ENCODE measurements around the gene POLD3.

POLD3 gene

DNA sequence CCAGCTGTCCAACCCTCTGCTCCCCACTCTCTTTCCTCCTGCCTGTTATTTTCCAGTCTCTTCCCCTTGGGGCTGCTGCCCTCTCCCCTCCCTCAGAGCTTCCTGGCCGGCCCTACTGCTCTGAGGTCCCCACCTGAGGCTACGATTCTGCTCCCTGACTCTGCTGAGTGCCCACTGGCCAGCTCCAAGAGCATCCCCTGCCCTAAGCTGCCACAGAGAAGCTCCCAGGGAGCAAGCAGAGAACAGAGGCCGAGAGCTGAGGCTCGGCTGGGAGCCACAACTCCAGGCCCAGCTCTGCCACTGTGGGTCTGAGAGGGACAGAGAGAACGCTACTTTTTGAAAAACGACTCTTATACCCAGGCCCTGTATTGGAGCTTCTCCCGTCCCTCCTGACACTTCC is 77.8 kb downstream of the POLD3 start:
- no peaks in the 10 kb centered on the region for H3K36me3 ChIP-seq (ENCODE audit: insufficient read depth, low read length)
- TF ChIP-seq, protein P1, sequence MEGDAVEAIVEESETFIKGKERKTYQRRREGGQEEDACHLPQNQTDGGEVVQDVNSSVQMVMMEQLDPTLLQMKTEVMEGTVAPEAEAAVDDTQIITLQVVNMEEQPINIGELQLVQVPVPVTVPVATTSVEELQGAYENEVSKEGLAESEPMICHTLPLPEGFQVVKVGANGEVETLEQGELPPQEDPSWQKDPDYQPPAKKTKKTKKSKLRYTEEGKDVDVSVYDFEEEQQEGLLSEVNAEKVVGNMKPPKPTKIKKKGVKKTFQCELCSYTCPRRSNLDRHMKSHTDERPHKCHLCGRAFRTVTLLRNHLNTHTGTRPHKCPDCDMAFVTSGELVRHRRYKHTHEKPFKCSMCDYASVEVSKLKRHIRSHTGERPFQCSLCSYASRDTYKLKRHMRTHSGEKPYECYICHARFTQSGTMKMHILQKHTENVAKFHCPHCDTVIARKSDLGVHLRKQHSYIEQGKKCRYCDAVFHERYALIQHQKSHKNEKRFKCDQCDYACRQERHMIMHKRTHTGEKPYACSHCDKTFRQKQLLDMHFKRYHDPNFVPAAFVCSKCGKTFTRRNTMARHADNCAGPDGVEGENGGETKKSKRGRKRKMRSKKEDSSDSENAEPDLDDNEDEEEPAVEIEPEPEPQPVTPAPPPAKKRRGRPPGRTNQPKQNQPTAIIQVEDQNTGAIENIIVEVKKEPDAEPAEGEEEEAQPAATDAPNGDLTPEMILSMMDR (IDR thresholded peaks at IDR 0.05; ENCODE audit: borderline replicate concordance, extremely low read depth, low read length, poor library complexity, severe bottlenecking), result no peak
- TF ChIP-seq EZH2 (IDR thresholded peaks at IDR 0.05; ENCODE audit: borderline replicate concordance, low read depth, low read length, severe bottlenecking), result no peak
- DNase-seq, result no peak
- no peaks in the 10 kb centered on the region for H3K79me2 ChIP-seq (ENCODE audit: insufficient read depth, low read length)
- no peak overlapping the region for H3K27ac ChIP-seq (ENCODE audit: low read length)
- no peaks in the 10 kb centered on the region for H3K4me1 ChIP-seq (ENCODE audit: insufficient read depth, low read length)
- H3K4me3 ChIP-seq (ENCODE audit: low read depth in 1 of 2, low read length in 2 of 2), result no peak overlapping the region
- H3K9me3 ChIP-seq (ENCODE audit: insufficient read depth, low read length, severe bottlenecking), result no peaks in the 10 kb centered on the region
- no peak overlapping the region for H3K9ac ChIP-seq (ENCODE audit: low read depth, low read length)
- no peak overlapping the region for H2AFZ ChIP-seq (ENCODE audit: low read depth, low read length)
- no peaks in the 10 kb centered on the region for H4K20me1 ChIP-seq (ENCODE audit: insufficient read depth, low read length)
- no peak overlapping the region for H3K4me2 ChIP-seq (ENCODE audit: insufficient read depth, low read length)
- no peaks in the 10 kb centered on the region for H3K27me3 ChIP-seq (ENCODE audit: insufficient read depth, low read length, poor library complexity)
- ATAC-seq (ENCODE audit: insufficient read depth, low read depth), result no peak

DNA sequence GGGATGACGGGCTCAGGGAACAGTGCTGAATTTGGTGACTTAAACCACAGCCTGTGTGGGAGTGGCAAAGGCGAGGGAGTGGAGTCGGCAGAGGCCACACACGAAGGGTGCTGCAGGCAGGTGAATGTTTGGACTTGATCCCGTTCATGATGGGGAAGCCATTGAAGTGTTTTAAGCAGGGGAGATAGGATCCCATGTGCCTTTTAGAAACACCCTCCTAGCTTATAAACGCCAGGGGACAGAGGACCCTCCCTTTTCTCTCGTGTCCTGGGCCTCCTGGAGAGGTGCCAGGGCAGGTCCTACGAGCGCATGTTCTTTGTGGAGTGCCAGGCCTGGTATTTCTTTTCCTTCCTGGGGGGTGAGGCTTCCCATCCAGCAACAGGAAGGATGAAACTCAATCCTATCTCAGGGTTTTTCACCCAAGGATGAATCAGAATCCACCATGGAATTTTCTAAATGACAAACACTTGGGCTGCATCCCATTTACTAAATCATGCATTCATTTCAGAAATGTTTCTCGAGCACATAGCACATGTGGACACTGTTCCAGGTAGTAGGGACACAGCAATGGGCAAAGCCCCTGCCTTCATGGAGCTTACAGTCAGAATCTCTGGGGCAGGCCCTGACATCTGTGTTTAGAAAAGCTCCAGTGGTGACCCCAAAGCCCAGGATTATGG is 79.3 kb downstream of the POLD3 start:
- Histone ChIP-seq H3K9ac (ENCODE audit: low read depth, low read length) (no peak overlapping the region), H3K9me3 (ENCODE audit: insufficient read depth, low read length, severe bottlenecking) (no peaks in the 10 kb centered on the region), H3K79me2 (ENCODE audit: insufficient read depth, low read length) (no peaks in the 10 kb centered on the region), H3K36me3 (ENCODE audit: insufficient read depth, low read length) (no peaks in the 10 kb centered on the region), H3K4me1 (ENCODE audit: insufficient read depth, low read length) (no peaks in the 10 kb centered on the region), H3K27me3 (ENCODE audit: insufficient read depth, low read length, poor library complexity) (no peaks in the 10 kb centered on the region), H3K27ac (ENCODE audit: low read length) (no peak overlapping the region), H3K4me2 (ENCODE audit: insufficient read depth, low read length) (no peak overlapping the region), H2AFZ (ENCODE audit: low read depth, low read length) (no peak overlapping the region), H4K20me1 (ENCODE audit: insufficient read depth, low read length) (no peaks in the 10 kb centered on the region), H3K4me3 (ENCODE audit: low read depth in 1 of 2, low read length in 2 of 2) (no peak overlapping the region)
- ATAC-seq (ENCODE audit: insufficient read depth, low read depth) (no peak), DNase-seq (no peak)
- no peak for TF ChIP-seq EZH2 (IDR thresholded peaks at IDR 0.05; ENCODE audit: borderline replicate concordance, low read depth, low read length, severe bottlenecking)
- TF ChIP-seq, protein P1 (IDR thresholded peaks at IDR 0.05; ENCODE audit: borderline replicate concordance, extremely low read depth, low read length, poor library complexity, severe bottlenecking), result no peak

DNA sequence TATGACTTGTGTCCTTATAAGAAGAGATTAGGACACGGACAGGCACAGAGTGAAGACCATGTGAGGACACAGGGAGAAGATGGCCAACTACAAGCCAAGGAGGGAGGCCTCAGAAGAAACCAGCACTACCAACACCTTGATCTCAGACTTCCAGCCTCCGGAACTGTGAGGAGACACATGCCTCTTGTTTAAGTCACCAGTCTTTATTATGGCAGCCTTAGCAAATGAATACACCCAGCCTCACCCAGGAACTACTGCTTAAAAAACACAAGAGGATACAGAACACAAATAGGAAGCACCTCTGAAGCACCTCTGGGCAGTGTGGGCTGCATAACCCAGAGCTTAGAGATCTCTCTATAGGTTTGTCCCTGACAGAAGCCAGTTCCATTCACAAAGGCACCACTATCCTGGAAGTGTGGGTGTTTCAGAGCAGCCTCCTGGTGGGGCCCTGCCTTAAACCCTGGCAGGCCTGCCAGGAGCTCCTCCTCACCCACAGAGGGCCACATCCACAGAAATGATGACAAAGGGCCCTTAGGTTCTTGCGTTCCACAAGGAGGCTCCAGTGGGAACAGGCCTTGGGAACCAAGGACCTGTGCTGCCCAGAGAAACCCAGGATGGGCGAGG is 80.1 kb downstream of the POLD3 start:
- H4K20me1 ChIP-seq (ENCODE audit: insufficient read depth, low read length), result no peaks in the 10 kb centered on the region
- DNase-seq (no peak), ATAC-seq (ENCODE audit: insufficient read depth, low read depth) (no peak)
- no peaks in the 10 kb centered on the region for H3K27me3 ChIP-seq (ENCODE audit: insufficient read depth, low read length, poor library complexity)
- no peaks in the 10 kb centered on the region for H3K79me2 ChIP-seq (ENCODE audit: insufficient read depth, low read length)
- no peak overlapping the region for H3K4me3 ChIP-seq (ENCODE audit: low read depth in 1 of 2, low read length in 2 of 2)
- H3K4me1 ChIP-seq (ENCODE audit: insufficient read depth, low read length), result no peaks in the 10 kb centered on the region
- TF ChIP-seq, protein P1 (IDR thresholded peaks at IDR 0.05; ENCODE audit: borderline replicate concordance, extremely low read depth, low read length, poor library complexity, severe bottlenecking), result no peak
- no peak for TF ChIP-seq EZH2 (IDR thresholded peaks at IDR 0.05; ENCODE audit: borderline replicate concordance, low read depth, low read length, severe bottlenecking)
- H3K36me3 ChIP-seq (ENCODE audit: insufficient read depth, low read length), result no peaks in the 10 kb centered on the region
- H2AFZ ChIP-seq (ENCODE audit: low read depth, low read length), result no peak overlapping the region
- no peak overlapping the region for H3K27ac ChIP-seq (ENCODE audit: low read length)
- H3K9ac ChIP-seq (ENCODE audit: low read depth, low read length), result no peak overlapping the region
- no peaks in the 10 kb centered on the region for H3K9me3 ChIP-seq (ENCODE audit: insufficient read depth, low read length, severe bottlenecking)
- H3K4me2 ChIP-seq (ENCODE audit: insufficient read depth, low read length), result no peak overlapping the region

Measured in DND-41 (cell line).